ENCODE results near the gene BAX.

DNA sequence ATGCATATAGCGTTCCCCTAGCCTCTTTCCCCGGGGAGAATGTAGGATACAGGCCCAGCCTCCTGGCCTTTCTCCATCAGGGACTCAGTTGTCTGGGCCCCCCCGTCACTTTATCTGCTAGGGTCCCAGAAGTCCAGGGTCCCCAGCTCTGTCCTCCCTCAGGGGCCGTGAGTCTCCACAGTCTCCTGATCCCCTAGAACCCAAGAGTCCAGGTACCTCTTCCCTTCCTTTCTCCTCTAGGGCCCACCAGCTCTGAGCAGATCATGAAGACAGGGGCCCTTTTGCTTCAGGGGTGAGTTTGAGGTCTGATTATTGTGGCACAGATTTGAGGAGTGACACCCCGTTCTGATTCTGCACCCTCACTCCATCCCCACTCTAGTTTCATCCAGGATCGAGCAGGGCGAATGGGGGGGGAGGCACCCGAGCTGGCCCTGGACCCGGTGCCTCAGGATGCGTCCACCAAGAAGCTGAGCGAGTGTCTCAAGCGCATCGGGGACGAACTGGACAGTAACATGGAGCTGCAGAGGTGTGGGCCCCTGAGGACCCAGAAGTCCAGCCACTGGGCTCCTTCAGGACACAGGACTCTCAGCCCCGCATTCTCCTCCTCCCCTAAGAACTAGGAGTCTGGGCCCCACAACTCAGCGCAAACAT lies 758 bp downstream of the BAX start:
- TF ChIP-seq, protein P1, sequence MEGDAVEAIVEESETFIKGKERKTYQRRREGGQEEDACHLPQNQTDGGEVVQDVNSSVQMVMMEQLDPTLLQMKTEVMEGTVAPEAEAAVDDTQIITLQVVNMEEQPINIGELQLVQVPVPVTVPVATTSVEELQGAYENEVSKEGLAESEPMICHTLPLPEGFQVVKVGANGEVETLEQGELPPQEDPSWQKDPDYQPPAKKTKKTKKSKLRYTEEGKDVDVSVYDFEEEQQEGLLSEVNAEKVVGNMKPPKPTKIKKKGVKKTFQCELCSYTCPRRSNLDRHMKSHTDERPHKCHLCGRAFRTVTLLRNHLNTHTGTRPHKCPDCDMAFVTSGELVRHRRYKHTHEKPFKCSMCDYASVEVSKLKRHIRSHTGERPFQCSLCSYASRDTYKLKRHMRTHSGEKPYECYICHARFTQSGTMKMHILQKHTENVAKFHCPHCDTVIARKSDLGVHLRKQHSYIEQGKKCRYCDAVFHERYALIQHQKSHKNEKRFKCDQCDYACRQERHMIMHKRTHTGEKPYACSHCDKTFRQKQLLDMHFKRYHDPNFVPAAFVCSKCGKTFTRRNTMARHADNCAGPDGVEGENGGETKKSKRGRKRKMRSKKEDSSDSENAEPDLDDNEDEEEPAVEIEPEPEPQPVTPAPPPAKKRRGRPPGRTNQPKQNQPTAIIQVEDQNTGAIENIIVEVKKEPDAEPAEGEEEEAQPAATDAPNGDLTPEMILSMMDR (IDR thresholded peaks at IDR 0.05; ENCODE audit: insufficient read depth, low read depth, low read length), result no peak
- TF ChIP-seq EZH2 (IDR thresholded peaks at IDR 0.05; ENCODE audit: insufficient read depth, low read length), result no peak

All from astrocyte (in vitro differentiated cells and primary cell).